Hematopoietic multipotent progenitor cell treated with erythropoietin and hydrocortisone succinate and interleukin-3 and kit ligand, for 4 days (in vitro differentiated cells): ENCODE data around the gene NEAT1.
"Not testable (repeated sequence)": the region's sequence is repeated elsewhere in the genome, so short reads cannot be mapped to it uniquely, and the experiment has no call there.

Source experiments
- DNase-seq: peaks from one replicate; pipeline ENCODE4 v3.0.0-alpha.2; 2015

Gene NEAT1

DNA sequence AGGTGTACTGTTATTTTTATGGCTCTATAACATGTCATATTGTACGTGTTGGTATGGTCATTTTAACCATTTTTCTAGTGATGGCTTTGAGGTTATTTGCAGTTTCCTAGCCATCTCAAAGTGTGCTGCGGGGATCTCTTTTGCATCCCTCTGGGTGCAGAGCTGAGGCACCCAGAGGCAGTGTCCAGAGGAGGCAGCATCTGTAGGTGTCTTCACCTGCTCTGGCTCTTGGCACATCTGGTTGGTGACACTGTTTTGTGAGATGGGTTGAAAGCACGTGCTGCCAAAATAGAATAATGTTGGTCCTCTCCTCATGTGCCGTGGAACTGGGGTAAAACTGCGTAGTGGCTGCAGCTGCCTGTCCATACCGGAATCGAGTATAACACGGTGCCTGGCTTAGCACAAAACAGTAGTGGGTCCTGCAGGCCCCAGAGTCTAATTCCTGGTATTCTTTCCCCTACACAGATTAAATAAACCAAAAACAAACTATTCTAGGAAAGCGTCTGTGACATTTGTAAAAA, 12.9 kb downstream of the NEAT1 start:
- no peak for DNase-seq

DNA sequence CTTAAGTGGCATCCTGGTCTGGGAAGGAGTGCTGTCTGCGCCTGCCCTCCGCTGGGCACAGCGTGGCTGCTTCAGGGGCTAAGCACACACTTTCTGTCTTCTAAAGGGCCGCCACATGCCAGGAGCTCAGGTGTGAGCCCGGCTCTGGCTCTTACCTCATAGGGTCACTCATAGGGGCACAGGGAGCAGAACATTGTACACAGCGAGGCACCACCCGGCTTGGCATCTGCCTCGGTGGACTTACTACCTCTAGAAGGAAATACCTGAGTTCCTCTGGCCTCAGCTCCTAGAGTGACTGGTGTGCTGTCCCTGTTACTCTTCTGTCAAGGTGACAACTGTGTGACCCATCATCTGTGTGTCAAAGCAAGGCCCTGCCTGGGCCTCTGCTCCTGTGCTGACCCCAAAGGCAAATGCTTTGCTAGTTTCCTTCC, 13.4 kb downstream of the NEAT1 start:
- DNase-seq = no peak

DNA sequence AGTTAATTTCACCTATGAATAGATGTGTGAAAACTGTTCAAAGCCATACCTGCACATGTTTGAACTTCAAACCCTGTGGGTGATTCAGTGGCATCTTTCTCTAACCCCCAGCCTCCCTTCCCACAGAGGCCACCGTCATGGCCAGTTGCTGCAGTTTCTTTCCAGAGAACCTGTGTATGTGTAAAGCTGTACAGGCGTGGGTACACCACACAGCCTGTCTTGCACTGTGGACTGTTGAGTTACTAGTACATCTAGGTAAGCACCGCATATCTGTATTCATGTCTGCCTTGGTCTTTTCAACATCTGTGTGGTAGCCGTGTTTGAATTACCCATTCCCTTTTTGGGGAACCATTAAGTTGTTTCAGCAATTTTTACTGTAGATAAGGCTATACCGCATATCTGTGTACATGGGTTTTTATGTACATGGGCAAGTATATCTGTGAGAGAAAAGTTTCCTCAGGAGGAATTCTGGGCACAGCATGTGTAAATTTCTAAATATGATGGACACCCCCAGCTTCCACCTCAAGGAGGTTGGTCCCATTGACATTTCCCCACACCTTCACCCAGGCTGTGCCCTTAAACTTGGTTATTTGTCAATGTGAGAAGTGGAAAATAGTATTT, 13.9 kb downstream of the NEAT1 start:
- no peak for DNase-seq

DNA sequence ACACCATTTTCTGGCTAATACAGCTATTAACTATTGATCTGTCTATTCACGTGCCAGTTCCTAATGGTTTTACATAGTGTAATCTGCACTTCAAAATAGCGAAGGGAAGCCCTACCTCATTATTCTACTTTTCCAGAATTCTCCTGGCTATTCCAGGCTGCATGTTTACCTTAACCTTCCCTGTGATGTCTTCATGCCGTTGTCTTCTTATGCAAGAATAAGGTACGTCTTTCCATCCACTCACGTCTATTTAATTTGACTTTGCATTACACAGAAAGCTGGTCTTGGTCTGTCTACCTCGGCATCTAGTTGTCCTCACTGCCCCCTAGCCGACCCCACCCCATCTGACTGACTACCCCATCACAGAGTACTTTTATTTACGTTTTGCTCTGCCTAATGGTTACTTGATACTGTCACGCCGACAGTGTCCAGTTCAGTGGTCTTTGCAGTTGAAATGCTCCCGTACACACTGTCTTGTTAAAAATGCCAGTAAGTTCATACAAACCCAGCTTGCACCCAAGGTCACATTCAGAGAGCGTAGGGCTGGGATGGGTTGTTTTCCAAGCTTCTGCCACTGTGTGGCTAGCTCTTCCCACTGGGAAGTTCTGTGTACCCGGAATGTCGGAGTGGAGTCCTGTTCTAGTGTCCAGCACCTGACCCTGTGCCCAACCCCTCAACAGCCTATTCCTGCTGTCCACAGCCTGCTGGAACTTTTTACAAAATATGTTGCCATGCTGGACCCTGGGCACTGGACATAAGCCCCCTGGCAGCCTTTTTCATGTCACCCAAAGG, 15.0 kb downstream of the NEAT1 start:
- no peak for DNase-seq

DNA sequence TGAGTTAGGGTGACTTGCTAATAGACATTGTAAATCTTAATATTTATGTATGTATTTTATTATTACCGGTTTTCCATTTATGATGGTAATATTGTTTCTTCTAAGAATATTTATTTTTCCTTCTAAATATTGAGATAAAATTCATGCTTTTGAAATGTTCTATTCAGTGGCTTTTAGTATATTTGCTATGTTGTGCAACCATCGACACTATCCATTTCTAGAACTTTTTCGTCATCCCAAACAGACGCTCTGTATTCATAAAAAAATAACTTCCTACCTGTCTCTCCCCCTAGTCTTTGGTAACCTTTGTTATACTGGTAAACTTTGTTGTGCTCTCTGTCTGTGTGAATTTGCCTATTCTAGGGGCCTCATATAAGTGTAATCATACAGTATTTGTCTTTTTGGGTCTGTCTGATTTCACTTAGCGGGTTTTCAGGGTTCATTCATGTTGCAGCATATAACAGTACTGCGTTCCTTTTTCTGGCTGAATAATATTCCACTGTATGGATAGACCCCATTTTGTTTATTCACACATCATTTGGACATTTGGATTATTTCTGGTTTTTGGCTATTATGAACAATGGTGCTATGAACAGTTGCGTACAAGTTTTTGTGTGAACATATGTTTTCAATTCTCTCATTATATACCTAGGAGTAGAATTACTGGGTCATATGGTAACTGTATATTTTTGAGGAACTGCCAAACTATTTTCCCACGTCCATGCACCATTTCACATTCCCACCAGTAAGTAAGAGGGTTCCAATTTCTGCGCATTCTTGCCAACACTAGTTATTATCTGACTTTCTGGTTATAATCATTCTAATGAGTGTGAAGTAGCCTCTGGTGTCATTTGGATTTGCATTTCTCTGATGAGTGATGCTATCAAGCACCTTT, 15.9 kb downstream of the NEAT1 start:
- no peak for DNase-seq

DNA sequence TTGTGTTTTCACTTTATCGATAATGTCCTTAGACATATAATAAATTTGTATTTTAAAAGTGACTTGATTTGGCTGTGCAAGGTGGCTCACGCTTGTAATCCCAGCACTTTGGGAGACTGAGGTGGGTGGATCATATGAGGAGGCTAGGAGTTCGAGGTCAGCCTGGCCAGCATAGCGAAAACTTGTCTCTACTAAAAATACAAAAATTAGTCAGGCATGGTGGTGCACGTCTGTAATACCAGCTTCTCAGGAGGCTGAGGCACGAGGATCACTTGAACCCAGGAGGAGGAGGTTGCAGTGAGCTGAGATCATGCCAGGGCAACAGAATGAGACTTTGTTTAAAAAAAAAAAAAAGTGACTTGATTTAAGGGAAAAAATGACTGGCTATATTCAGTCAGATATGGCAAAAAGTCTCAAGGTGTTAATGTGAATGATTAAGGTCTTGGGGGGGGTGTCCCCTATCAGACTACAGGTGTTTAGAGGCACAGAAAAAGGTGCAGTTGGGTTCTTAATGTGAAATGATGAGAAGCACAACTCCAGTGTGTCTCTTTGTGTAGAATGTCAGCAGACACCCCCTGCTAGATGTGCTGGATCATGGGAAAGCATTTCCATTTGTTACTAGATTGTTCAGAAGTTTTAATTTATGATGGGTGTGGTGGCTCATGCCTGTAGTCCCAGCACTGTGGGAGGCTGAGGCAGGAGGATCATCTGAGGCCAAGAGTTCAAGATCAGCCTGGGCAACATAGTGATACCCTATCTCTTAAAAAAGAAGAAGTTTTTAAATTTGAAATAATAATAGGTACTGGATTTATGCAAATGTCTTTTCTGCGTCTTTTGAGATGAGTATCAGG, 17.0 kb downstream of the NEAT1 start:
- no peak for DNase-seq

DNA sequence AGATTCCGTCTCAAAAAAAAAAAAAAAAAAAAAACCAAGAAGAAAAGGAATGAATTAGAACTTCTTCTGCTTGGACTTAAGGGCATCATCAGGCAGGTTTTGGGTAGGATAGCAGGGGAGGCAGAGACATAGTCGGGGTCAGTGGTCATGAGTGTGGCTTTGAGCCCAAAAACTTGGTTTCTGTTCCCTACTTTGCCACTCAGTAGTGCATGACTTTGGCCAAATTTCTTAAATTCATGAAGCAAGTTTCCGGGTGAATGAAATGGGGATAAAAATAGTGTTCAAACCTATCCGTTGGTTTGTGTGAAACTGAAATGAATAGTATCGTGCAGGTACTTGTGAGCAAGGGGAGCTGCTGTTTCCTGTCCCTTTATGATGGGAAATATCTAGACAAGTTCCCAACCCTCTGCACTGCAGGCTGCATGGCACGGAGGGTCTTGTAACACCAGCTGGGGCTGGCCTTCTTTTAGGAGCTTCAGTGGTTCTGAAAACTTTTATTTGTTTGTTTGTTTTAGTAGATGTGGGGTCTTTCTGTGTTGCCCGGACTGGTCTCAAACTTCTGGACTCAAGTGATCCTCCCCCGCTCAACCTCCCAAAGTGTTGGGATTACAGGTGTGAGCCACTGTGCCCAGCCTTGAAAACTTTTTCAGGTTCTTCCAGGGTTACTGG, 18.4 kb downstream of the NEAT1 start:
- no peak for DNase-seq

DNA sequence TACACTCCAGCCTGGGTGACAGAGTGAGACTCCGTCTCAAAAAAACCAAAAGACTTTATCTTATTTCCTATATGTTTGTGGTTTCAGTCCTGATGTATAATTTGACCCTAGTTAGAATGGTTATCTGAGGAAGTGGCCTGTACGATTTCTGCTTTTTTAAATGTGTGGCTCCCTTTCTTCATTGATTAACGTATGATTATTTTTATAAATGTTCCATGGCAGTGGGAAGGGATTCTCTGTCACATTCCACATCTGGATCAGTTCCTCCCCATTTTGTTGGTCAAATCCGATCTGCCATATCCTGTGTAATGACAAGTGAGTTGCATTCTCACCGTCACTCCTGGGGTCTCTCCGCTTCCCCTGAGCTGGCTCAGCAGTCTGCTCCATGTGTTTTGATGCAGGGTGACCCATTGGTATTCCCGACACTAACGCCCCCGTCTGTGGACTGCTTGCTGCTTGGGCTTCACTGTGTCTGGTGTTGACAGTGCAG, 20.3 kb downstream of the NEAT1 start:
- DNase-seq = peak; percentile 89

DNA sequence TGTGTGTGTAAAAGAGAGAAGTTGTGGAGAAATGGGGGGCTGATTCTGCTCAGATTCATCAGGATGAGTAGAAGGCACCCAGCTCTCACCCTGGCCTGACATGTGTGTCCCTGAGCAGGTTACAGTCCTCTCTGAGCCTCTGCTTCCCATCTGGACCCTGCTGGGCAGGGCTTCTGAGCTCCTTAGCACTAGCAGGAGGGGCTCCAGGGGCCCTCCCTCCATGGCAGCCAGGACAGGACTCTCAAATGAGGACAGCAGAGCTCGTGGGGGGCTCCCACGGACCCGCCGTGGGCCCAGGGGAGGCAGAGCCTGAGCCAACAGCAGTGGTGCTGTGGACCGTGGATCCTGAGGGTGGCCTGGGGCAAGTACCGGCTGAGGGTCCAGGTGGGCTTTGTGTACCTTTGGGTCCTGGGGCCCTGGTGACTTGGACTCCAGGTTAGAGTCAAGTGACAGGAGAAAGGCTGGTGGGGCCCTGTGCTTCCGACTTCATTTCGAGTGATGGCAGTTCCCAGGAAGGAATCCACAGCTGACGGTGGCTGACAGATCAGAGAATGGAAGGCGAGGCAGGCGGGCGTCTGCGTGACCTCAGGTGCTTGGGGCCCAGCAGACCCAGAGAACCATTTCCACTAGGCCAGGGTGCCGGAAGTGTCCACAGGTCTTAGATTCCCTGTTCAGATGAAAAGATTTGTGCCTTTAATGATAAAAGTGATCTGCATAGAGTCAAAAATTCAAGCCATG, 21.9 kb downstream of the NEAT1 start:
- DNase-seq = no peak

DNA sequence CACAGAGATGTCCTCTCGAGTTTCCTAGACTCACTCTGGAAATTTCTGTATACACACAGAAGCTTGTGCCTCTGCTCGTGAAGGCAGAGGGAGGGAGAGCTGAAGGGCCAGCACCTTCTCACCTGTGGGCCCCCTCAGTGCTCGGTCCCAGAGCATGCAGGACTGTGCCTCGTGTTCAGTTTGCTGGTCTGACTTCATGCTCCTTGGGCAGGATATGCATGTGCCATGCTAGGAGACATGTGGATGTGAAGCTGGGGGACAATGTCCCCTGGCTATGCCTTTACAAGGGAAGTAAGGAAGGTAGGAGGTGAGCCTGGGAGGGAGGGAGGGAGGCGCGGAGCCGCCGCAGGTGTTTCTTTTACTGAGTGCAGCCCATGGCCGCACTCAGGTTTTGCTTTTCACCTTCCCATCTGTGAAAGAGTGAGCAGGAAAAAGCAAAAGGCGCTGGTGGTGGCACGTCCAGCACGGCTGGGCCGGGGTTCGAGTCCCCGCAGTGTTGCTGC, 22.6 kb downstream of the NEAT1 start:
- DNase-seq = no peak

DNA sequence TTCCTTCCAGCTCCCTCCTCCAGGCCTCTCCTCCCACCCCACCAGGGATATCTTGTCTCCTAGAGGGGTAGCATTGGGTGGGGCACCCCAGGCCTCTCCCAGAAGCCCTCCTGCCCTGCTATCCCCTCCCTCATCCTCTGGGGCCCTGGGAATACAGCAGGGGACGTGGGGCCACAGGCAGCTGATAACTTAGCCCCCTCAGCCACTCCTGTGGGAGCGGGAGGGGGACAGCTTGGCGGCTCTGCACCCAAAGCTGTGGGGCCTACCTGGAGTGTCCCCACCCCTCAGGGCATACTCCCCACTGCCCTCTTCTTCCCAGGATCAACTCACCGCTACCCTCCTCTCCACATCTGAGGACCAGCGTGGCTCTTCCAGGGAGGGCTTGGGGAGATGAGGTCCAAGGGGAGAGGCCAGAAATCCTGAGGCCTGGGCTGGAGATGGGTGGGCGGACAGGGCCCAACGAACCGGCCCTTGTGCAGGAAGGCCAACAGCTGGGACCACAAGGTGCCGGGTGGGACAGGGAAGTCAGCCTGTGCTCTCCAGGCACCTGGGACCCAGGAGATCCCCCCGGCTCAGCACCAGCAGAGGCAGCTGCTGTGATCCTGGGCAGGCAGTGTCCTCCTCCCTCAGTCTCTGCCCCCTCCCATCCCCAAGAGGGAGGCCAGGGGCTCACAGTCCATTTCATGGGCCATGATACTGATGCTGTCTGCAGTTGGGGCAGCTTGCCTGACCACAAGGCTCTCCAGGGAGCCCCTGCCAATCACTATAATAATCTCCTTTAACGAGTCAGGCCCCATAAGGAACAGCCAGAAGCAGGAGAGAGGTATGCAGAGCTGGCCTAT, 23.2 kb downstream of the NEAT1 start:
- DNase-seq = peak; percentile 22

DNA sequence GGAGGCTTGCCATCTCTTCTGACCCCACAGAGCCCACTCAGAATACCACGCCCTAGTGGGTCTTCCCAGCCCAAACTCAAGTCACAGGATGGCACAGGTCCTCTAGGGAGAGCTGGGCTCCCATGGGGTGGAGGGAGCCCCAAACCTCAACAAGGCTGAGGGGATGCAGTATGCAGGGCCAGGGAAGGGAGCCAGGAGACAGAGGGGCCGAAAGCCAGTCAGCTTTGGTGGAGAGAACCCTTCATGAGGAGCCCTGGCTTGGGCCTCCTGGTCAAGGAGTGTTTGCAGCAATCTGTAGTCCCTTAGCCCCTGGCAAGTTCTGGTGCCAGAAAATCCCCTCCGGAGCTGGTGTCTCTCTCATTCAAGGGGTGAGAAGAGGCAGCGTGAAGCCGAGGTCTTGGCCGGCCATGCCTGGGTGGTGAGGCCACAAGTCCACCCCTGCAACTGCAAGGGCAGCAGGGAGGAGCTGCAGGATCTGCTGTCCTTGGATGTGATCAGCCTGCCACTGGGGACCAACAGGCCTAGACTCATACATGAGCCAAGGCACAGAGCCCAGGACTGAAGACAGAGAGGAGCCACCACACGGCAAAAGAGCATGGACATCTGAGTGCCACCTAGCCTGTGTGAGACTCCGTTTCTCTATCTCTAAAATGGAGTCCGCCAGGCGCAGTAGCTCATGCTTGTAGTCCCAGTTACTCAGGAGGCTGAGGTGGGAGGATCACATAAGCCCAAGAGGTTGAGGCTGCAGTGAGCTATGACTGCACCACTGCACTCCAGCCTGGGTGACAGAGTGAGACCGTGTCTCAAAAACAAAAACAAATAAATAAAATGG, 24.1 kb downstream of the NEAT1 start:
- no peak for DNase-seq

DNA sequence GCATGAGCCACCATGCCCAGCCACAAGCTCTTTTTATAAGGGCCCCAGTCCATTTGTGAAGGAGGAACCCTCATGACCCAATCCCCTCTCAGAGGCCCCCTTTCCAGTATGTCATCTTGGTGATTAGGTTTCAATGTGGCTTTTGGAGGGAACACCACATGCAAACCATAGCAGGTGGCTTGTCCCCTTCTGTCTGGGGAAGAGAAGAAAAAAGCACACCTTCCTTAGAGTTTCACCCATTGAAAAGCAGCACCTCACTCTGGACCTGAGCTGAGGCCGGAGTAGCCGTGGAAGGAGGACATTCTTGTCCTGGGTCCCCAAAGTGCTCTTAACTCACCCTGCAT, 25.4 kb downstream of the NEAT1 start:
- no peak for DNase-seq

DNA sequence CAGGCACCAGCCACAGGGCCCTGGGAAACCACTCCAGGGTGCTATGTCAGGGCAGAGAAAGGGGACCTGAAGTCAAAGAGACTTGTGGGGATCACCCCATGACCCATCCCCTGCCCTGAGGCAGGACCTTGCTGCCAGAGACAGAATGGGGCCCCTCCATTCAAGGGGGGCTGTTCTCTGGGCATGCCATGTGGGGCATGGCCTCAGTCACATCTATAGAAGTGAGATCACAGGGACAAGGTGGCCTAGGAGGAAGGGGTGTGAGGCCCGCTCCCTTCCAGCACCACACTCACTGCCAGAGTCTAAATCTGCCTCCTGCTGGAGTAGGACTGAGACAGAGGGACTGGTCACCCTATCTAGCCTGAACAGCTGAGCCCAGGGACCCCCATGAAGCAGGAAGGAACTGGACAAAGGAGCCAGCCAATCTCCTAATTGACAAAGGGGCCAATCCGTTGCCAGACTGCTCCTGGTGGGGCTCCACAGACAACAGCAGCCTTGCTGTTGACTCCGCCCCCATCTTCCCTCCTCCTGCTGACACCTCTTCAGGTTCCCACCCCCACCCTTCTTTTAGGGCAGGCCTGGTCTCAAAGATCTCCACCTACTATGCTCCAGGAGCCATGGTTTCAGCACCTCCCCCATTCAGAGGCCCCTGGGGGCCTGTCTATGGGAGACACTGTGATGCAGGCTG, 26.0 kb downstream of the NEAT1 start:
- DNase-seq = peak; percentile 28

DNA sequence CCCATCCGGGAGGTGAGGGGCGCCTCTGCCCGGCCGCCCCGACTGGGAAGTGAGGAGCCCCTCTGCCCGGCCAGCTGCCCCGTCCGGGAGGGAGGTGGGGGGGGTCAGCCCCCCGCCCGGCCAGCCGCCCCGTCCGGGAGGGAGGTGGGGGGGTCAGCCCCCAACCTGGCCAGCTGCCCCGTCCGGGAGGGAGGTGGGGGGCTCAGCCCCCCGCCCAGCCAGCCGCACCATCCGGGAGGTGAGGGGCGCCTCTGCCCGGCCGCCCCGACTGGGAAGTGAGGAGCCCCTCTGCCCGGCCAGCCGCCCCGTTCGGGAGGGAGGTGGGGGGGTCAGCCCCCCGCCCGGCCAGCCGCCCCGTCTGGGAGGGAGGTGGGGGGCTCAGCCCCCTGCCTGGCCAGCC, 28.7 kb downstream of the NEAT1 start:
- DNase-seq = not testable (repeated sequence)

DNA sequence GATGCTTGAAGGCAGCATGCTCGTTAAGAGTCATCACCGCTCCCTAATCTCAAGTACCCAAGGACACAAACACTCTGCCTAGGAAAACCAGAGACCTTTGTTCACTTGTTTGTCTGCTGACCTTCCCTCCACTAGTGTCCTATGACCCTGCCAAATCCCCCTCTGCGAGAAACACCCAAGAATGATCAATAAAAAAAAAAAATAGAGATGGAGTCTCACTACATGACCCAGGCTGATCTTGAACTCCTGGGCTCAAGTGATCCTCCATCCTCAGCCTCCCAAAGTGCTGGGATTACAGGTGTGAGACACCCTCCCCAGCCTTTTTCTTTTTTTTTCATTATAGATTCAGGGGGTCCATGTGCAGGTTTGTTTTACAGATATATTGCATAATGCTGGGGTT, 29.7 kb downstream of the NEAT1 start:
- not testable (repeated sequence) for DNase-seq

DNA sequence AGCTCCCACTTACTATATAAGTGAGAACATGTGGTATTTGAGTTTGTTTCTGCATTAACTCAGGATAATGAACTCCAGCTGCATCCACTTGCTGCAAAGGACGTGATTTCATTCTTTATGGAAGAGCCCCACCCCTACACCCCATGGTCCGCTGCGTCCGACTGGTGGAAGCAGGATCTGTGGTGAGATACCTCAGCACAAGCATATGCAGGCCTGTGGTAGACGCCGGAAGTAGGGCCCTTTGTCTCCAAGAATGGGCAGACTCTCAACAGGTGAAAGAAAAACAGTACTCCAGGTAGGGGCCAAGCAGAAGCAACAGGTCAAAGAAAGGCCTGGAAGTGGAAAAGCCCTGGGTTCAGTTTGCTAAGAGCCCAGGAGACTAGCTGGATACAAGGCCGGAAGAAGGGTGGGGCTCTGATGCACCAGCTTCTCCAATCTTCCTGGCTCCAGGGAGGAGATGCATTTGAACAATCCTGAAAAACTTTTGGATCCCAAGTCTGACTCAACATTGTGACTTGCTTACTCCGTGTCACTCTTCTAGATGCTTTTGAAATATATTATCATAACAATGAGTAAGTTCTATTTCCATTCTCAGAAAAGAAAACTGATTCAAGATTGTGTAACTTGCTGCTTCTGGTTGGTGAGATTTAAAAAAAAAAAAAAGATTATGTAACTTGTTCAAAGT, 30.4 kb downstream of the NEAT1 start:
- DNase-seq = peak; percentile 62

DNA sequence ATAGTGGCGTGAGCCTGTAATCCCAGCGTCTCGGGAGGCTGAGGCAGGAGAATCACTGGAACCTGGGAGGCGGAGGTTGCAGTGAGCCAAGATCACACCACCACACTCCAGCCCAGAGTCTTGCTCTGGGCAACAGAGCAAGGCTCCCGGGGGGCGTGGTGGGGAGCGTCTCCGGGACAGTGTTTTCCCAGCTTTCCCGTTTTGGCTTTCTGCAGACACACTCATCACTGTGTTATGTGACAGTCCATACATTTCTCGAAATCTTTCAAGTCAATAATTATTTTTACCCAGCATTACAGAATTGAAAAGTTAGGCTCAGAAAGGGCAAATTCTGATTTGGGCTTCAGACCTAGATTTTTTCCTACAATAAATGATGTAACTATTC, 31.7 kb downstream of the NEAT1 start:
- no peak for DNase-seq
